Measurements from ENCODE around the gene AIPL1. TPM values are rescaled to one million over a fixed set of nuclear protein-coding genes. Genes with fewer than 3 reads are reported as not detected.

AIPL1 gene
- total RNA-seq, 6 donors from 2014 or later: not detected

DNA sequence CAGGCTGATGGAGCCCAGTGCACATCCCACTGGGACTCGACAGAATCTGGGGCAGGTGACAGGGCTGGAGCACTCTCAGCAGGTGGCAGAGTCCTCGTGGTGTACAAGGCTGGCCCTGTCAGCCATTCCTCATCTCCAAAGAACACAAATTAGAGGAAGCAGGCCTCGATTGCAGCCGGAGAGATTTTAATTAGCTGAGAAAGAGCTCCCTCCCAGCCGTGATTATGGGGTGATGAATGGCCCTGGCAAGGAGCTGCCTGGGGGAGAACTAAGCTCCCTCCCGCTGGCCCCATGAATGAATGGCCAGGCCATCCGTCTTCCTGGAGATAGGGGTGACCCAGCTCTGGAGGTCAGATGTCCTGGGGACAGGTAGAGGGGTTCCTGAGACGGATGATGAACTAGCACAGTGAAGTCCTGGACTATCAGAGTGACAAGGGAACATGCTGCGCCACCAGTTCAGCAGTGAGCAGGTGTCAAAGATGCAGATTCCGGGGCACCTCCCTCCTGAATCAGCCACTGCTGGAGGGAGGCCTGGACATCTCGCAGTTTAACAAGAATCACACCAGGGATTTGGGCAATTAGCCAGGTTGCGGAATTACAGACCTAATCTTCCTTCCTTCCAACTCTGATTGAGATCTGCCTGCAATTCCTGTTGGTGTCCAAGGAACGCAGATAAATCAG, 44.8 kb upstream of the AIPL1 start:
- TF ChIP-seq POLR2AphosphoS5 (IDR thresholded peaks at IDR 0.05) (no peak), POLR2A (IDR thresholded peaks at IDR 0.05) (no peak), EP300 (IDR thresholded peaks at IDR 0.05) (no peak)
- TF ChIP-seq, protein P1, sequence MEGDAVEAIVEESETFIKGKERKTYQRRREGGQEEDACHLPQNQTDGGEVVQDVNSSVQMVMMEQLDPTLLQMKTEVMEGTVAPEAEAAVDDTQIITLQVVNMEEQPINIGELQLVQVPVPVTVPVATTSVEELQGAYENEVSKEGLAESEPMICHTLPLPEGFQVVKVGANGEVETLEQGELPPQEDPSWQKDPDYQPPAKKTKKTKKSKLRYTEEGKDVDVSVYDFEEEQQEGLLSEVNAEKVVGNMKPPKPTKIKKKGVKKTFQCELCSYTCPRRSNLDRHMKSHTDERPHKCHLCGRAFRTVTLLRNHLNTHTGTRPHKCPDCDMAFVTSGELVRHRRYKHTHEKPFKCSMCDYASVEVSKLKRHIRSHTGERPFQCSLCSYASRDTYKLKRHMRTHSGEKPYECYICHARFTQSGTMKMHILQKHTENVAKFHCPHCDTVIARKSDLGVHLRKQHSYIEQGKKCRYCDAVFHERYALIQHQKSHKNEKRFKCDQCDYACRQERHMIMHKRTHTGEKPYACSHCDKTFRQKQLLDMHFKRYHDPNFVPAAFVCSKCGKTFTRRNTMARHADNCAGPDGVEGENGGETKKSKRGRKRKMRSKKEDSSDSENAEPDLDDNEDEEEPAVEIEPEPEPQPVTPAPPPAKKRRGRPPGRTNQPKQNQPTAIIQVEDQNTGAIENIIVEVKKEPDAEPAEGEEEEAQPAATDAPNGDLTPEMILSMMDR (IDR thresholded peaks at IDR 0.05): no peak
- no peak overlapping the region for H3K27ac ChIP-seq
- WGBS, 2 donors: 52 to 59% methylated on average over 10 to 13 of the region's 13 CpGs
- H3K4me3 ChIP-seq: no peak overlapping the region
- no peaks in the 10 kb centered on the region for H3K27me3 ChIP-seq
- ATAC-seq (ENCODE audit: low FRiP score in 2 of 2) (no peak), DNase-seq (no peak)
- no peaks in the 10 kb centered on the region for H3K36me3 ChIP-seq
- H3K4me1 ChIP-seq: peaks cover 0 to 3% (median 0%) of the 10 kb centered on the region in 4 donors
- H3K9me3 ChIP-seq: no peaks in the 10 kb centered on the region

DNA sequence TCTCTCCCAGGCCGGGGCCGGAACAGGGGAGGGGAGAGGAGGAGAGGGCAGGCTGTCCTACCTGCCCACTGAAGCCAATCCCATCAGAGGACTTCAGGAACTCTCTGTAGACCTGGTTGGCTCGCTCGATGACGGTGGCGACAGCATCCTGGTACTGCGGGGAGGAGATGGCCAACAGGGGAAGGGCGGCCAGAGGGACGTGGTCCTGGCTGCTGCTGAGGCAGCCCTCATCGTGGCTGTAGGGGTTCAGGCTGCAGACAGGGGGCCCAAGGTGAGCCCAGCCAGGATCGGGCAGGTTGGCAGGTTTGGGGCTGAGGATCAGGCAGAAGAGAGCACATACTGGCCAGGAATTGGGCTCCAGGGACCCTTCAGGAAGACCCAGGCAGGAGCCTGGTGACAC, 43.6 kb upstream of the AIPL1 start:
- Histone ChIP-seq H3K36me3 (no peaks in the 10 kb centered on the region), H3K9me3 (no peaks in the 10 kb centered on the region), H3K4me3 (no peak overlapping the region), H3K27ac (no peak overlapping the region), H3K27me3 (no peaks in the 10 kb centered on the region), H3K4me1 (peaks cover 0 to 3% (median under 1%) of the 10 kb centered on the region in 4 donors)
- TF ChIP-seq EP300 (IDR thresholded peaks at IDR 0.05) (no peak), POLR2A (IDR thresholded peaks at IDR 0.05) (no peak), POLR2AphosphoS5 (IDR thresholded peaks at IDR 0.05) (no peak)
- TF ChIP-seq, protein P1 (IDR thresholded peaks at IDR 0.05): no peak
- DNase-seq (no peak), ATAC-seq (ENCODE audit: low FRiP score in 2 of 2) (no peak)
- WGBS, 2 donors: 80 to 87% methylated on average over 7 to 11 of the region's 11 CpGs

DNA sequence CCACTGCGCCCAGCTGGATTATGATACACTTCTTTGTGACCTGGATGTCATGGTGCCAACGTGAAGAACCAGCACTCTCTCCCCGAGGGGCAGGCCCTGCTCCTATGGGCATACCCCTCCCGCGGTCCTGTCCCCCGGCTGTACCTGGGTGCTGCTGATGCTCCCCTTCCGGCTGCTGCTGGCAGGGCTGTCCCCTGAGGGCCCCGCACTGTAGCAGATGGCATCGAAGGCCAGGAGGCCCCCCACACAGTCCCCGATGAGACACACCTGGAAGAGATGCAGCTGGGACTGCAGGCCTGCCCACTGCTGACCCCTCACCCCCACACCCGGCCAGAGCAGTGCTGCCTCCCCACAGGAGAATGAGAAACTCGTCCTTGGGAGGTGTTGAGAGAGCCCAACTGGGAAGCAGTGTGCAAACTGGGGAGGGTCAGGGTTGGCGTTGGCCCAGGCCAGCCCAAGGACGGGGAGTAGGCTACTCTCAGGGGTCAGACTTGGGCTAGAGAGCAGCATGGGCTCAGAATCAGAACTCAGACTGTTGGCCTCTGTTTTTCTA, 43.0 kb upstream of the AIPL1 start:
- TF ChIP-seq POLR2AphosphoS5 (IDR thresholded peaks at IDR 0.05) (no peak), POLR2A (IDR thresholded peaks at IDR 0.05) (no peak), EP300 (IDR thresholded peaks at IDR 0.05) (no peak)
- TF ChIP-seq, protein P1 (IDR thresholded peaks at IDR 0.05): no peak
- H3K27me3 ChIP-seq: no peaks in the 10 kb centered on the region
- no peaks in the 10 kb centered on the region for H3K36me3 ChIP-seq
- H3K4me3 ChIP-seq: no peak overlapping the region
- H3K27ac ChIP-seq: no peak overlapping the region
- 82 to 96% methylated on average over 4 of the region's 14 CpGs for WGBS, 2 donors
- peaks cover 0 to 6% (median 4%) of the 10 kb centered on the region in 4 donors for H3K4me1 ChIP-seq
- DNase-seq (peak in 1 of 2 donors; percentile 54), ATAC-seq (ENCODE audit: low FRiP score in 2 of 2) (no peak)
- H3K9me3 ChIP-seq: no peaks in the 10 kb centered on the region

DNA sequence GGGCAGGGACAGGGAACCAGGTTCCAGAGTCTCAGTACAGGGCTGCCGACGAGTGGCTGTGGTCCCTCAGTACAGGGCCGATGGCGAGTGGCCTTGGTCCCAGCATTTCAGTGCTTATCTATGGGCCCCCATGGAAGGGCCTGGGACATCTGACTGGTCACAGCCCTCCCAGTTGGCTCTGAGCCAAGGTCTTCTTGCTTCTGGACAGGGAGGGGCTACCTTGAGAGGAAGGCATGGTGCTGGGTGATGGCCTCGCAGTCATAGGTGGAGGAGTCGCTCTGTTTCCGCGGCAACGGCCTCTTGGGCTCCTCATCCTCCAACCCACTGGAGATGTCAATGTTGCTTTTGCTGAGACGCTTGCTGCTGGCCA, 41.9 kb upstream of the AIPL1 start:
- 90 to 93% methylated on average over 4 to 10 of the region's 10 CpGs for WGBS, 2 donors
- no peaks in the 10 kb centered on the region for H3K9me3 ChIP-seq

More for the DNA sequence above, 41.9 kb upstream of the AIPL1 start:
- H3K27me3 ChIP-seq: no peaks in the 10 kb centered on the region
- TF ChIP-seq EP300 (IDR thresholded peaks at IDR 0.05) (no peak), POLR2AphosphoS5 (IDR thresholded peaks at IDR 0.05) (no peak), POLR2A (IDR thresholded peaks at IDR 0.05) (no peak)
- TF ChIP-seq, protein P1 (IDR thresholded peaks at IDR 0.05): no peak
- DNase-seq (no peak), ATAC-seq (ENCODE audit: low FRiP score in 2 of 2) (no peak)
- no peak overlapping the region for H3K4me3 ChIP-seq
- H3K4me1 ChIP-seq: peaks cover 0 to 6% (median 4%) of the 10 kb centered on the region in 4 donors
- H3K27ac ChIP-seq: no peak overlapping the region
- no peaks in the 10 kb centered on the region for H3K36me3 ChIP-seq

Data from upper lobe of left lung (tissue), 6 donors.